SU-DHL-6 (cell line): Measurements from ENCODE around the gene GALNT14.

Source experiments
- H2AFZ ChIP-seq: fragments of 200-600 bp; sonication (generic); 2 replicates; pipeline ENCODE4 v1.6.1; 2014; ENCODE audit warnings: low read depth, mild to moderate bottlenecking, moderate library complexity, mixed read lengths, antibody characterized with exemption, low read length; ENCODE audit not compliant: severe bottlenecking
- H3F3A ChIP-seq: fragments of 200-600 bp; shearing (Covaris generic); 2 replicates; pipeline ENCODE4 v1.6.0; 2016; ENCODE audit warnings: antibody characterized with exemption, mild to moderate bottlenecking; ENCODE audit not compliant: insufficient read depth
- H3K27ac ChIP-seq: fragments of 200-600 bp; sonication (generic); 2 replicates; pipeline ENCODE4 v1.5.1; 2016; ENCODE audit warnings: low read depth, mild to moderate bottlenecking, low read length, moderate library complexity, mixed read lengths
- H3K27me3 ChIP-seq: fragments of 200-600 bp; sonication (generic), shearing (Covaris generic); 2 replicates; pipeline ENCODE4 v1.6.0; 2014; ENCODE audit warnings: mild to moderate bottlenecking, low read length
- H3K36me3 ChIP-seq: fragments of 200-600 bp; sonication (generic); 2 replicates; pipeline ENCODE4 v1.6.1; 2014; ENCODE audit warnings: mild to moderate bottlenecking, low read length, mixed read lengths
- H3K4me2 ChIP-seq: fragments of 300-600, 200-600 bp; shearing (Covaris generic), sonication (generic); 2 replicates; pipeline ENCODE4 v1.6.0; 2014; ENCODE audit warnings: low read length, low read depth, mild to moderate bottlenecking; ENCODE audit not compliant: poor library complexity, severe bottlenecking
- H3K4me3 ChIP-seq: fragments of 200-600 bp; sonication (generic); 2 replicates; pipeline ENCODE4 v1.5.1; 2014; ENCODE audit warnings: antibody characterized with exemption, low read length, mild to moderate bottlenecking, mixed read lengths; ENCODE audit not compliant: insufficient read depth, poor library complexity, severe bottlenecking
- H3K79me2 ChIP-seq: fragments of 200-600 bp; sonication (generic); 2 replicates; pipeline ENCODE4 v1.6.1; 2014; ENCODE audit warnings: mild to moderate bottlenecking, low read length, moderate library complexity; ENCODE audit not compliant: insufficient read depth
- H3K9ac ChIP-seq: fragments of 200-600 bp; sonication (generic); 2 replicates; pipeline ENCODE4 v1.7.0; 2014; ENCODE audit warnings: mild to moderate bottlenecking, low read length
- H3K9me2 ChIP-seq: fragments of 200-600 bp; sonication (generic); replicated peaks from 2 replicates; pipeline ENCODE4 v1.6.1; 2014; ENCODE audit warnings: low read length; ENCODE audit not compliant: insufficient read depth
- H3K9me3 ChIP-seq: fragments of 200-600 bp; sonication (generic); 2 replicates; pipeline ENCODE4 v1.6.1; 2014; ENCODE audit warnings: low read length, mixed read lengths; ENCODE audit not compliant: insufficient read depth
- H4K20me1 ChIP-seq: fragments of 200-600 bp; sonication (generic); 2 replicates; pipeline ENCODE4 v1.6.1; 2014; ENCODE audit warnings: low read depth, mild to moderate bottlenecking, antibody characterized with exemption, low read length, moderate library complexity, mixed read lengths
- CTCF ChIP-seq: fragments of 200-600 bp; sonication (generic); IDR thresholded peaks from one replicate; pipeline ENCODE4 v1.5.1; 2017; ENCODE audit warnings: antibody characterized with exemption, mild to moderate bottlenecking, low read length, moderate library complexity; ENCODE audit not compliant: insufficient read depth, poor library complexity, severe bottlenecking
- EZH2phosphoT487 ChIP-seq: fragments of 200-600 bp; sonication (generic), shearing (Covaris generic); conservative IDR thresholded peaks from 2 replicates; pipeline ENCODE4 v1.6.1; 2018; ENCODE audit warnings: mild to moderate bottlenecking, antibody characterized with exemption, low read length, moderate library complexity, mixed read lengths

The GALNT14 gene

GRCh38 chr2:31018280-31018679 lies 120.0 kb downstream of the GALNT14 start:
- no peaks in the 10 kb centered on the region for H4K20me1 ChIP-seq
- H3K9me2 ChIP-seq: no peaks in the 10 kb centered on the region
- no peak overlapping the region for H3K9ac ChIP-seq
- no peak overlapping the region for H2AFZ ChIP-seq
- no peak overlapping the region for H3K27ac ChIP-seq
- no peaks in the 10 kb centered on the region for H3K36me3 ChIP-seq
- H3K4me3 ChIP-seq: no peak overlapping the region
- H3K4me2 ChIP-seq: no peak overlapping the region
- H3F3A ChIP-seq: no peaks in the 10 kb centered on the region
- H3K27me3 ChIP-seq: no peaks in the 10 kb centered on the region
- H3K79me2 ChIP-seq: no peaks in the 10 kb centered on the region
- H3K9me3 ChIP-seq: no peaks in the 10 kb centered on the region
- TF ChIP-seq EZH2phosphoT487: no peak

- Histone ChIP-seq H3K9me3 (no peaks in the 10 kb centered on the region), H4K20me1 (no peaks in the 10 kb centered on the region), H3K36me3 (no peaks in the 10 kb centered on the region), H3K9ac (no peak overlapping the region), H3K4me3 (no peak overlapping the region), H2AFZ (no peak overlapping the region), H3K4me2 (no peak overlapping the region), H3K27me3 (no peaks in the 10 kb centered on the region), H3F3A (no peaks in the 10 kb centered on the region), H3K79me2 (no peaks in the 10 kb centered on the region), H3K9me2 (no peaks in the 10 kb centered on the region), H3K27ac (no peak overlapping the region)
- TF ChIP-seq EZH2phosphoT487: no peak
- no peak for TF ChIP-seq CTCF
Measured at GRCh38 chr2:31016648-31017047, 121.6 kb downstream of the GALNT14 start.

- H3K4me2 ChIP-seq: no peak overlapping the region
- H3K4me3 ChIP-seq: no peak overlapping the region
- no peak overlapping the region for H2AFZ ChIP-seq
Measured at GRCh38 chr2:31014516-31014915, 123.7 kb downstream of the GALNT14 start.

GRCh38 chr2:31013301-31013700 lies 124.9 kb downstream of the GALNT14 start:
- no peaks in the 10 kb centered on the region for H3K9me2 ChIP-seq
- H3K9ac ChIP-seq: no peak overlapping the region
- no peaks in the 10 kb centered on the region for H3K27me3 ChIP-seq
- no peaks in the 10 kb centered on the region for H3K36me3 ChIP-seq
- H3K27ac ChIP-seq: no peak overlapping the region
- no peak overlapping the region for H3K4me2 ChIP-seq
- H3F3A ChIP-seq: no peaks in the 10 kb centered on the region
- H4K20me1 ChIP-seq: no peaks in the 10 kb centered on the region
- TF ChIP-seq CTCF (no peak), EZH2phosphoT487 (no peak)
- H2AFZ ChIP-seq: no peak overlapping the region
- no peaks in the 10 kb centered on the region for H3K9me3 ChIP-seq
- no peak overlapping the region for H3K4me3 ChIP-seq
- no peaks in the 10 kb centered on the region for H3K79me2 ChIP-seq

More at GRCh38 chr2:31014516-31014915, 123.7 kb downstream of the GALNT14 start:
- Histone ChIP-seq H3K9me2 (no peaks in the 10 kb centered on the region), H3K9me3 (no peaks in the 10 kb centered on the region), H4K20me1 (no peaks in the 10 kb centered on the region), H3K79me2 (no peaks in the 10 kb centered on the region), H3K27me3 (no peaks in the 10 kb centered on the region), H3K9ac (no peak overlapping the region), H3K36me3 (no peaks in the 10 kb centered on the region), H3K27ac (no peak overlapping the region), H3F3A (no peaks in the 10 kb centered on the region)
- TF ChIP-seq CTCF (no peak), EZH2phosphoT487 (no peak)
